Hematopoietic multipotent progenitor cell (in vitro differentiated cells): ENCODE measurements around the gene MYBPH. TPM values are rescaled to one million over a fixed set of nuclear protein-coding genes. Genes with fewer than 3 reads are reported as not detected.

Source experiments
- DNase-seq, 3 donors: peaks; one replicate each; pipeline ENCODE4 v3.0.0-alpha.2; 2011 to 2015; ENCODE audit warnings: low read depth in 2 of 3, low spot score in 2 of 3
- total RNA-seq: library from RNA; depleted of rRNA; stranded (reverse); fragments of >200 nt; gene quantifications from one replicate; pipeline ENCODE4 v1.2.3, GENCODE V29; 2012

The MYBPH gene
- total RNA-seq, 1 donor: not detected

DNA sequence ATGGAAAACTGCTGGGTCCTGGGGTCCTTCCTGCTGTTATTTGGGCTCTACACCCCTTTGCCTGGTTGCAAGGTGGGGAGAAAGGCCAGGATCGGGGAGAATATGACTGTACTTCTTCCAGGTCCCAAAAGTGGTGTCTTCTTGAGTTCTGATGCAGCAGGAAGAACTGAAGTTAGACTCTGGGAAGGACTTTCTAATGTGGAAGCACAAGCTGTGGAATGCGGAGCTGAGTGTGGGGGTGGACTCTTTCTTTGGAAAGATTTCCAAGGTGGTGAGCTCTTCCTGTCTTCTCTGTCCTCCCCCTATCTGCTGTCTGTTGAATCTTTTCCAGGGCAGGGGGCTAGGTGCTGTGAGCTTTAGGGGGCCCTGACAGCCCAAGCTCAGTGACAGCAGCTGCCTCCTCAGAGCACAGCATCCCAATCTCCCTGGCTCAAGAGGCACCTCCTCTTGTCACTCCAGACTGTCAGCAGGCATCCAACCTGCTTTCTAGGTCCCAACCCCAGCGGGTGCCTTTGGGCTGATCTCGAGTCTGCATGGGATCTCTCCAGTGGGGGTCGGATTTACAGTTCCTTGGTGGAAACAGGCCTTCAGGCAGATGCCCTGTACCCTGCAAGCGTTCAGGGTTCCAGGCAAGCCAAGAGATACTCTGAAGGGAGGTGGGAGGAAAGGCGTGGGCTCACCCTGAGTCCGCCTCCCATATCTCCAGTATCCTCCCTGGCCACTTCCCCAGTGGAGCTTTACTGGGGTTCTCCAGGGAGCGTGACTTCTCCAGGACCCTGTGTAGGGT lies 24.9 kb downstream of the MYBPH start:
- DNase-seq: no peak

DNA sequence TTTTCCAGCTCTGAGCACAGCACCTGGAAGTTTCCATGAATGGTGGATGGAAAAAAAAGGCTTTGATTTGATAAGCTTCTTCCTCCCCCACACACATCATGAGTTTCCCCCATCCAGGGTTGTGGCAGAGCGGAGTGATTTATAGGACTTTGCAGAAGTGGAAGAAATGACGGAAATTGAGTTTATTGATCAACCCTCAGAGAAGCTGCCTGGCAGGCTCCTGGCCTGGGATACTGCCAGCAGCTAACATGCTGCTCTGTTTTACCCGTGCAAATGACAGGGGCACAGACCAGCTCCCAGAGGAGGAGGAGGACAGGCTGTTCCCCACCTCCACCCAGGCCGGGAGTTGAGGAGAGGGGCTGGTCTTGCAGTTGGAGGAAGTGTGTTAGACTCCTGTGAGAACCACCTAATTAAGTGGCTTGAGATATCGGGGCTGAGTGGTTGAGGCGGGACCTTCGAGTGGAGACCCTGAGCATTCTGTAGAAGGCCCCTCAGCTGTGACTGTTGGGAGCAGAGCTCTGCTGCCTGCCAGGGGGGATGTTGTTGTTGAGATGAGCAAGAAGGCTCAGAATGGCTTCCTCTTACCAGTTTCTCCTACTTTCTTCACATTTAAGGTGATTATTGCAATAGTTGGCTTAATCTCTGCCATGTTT lies 26.3 kb downstream of the MYBPH start:
- no peak for DNase-seq

DNA sequence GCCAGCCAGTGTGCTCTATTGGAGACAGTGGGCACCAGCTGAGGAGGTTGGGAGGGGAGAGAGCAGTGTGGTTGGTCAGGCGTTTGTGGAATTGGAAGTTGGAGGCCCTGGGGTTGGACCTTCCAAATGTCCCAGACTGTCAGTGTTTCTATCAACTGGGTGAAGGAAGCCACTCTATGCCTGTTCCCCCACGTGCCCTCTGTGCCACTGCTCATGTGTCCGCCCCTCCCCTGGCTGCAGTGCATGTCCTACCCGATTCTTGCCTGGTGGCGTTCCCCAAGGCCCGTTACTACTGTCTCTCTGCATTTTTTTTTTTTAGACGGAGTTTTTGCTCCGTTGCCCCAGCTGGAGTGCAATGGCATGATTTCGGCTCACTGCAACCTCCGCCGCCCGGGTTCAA lies 27.0 kb downstream of the MYBPH start:
- no peak for DNase-seq

DNA sequence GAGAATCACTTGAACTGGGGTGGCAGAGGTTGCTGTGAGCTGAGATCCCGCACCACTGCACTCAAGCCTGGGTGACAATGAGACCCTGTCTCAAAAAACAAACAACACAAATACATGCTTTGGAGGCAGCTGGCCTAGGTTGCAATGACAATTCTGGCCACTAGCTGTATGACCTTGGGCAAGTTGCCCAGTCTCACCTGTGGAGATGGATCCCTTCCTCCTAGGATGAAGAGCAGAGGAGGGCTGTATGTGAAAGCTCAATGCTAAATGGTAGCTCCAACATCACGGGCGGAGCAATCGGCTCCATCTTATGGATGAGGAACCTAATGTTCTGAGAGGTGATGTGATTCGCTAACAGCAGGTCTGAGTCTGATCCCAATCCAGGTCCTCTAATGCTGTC lies 27.5 kb downstream of the MYBPH start:
- no peak for DNase-seq

DNA sequence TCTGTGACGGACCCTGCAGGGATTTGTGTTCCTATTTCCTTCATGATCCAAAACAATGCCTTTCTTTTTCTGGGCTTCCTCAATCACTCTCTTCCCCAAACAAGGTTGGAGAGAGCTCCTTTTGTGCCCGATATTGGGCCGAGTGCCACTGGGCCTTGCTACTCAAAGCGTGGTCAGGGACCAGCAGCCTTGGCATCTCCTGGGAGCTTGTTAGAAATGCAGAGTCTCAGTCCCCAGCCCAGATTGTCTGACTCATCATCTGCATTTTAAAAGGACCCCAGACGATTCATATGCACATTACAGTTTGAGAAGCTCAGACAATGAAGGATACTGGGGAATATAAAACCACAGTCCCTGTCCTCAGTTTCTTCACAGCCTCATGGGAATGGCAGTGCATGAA lies 28.2 kb downstream of the MYBPH start:
- no peak for DNase-seq

DNA sequence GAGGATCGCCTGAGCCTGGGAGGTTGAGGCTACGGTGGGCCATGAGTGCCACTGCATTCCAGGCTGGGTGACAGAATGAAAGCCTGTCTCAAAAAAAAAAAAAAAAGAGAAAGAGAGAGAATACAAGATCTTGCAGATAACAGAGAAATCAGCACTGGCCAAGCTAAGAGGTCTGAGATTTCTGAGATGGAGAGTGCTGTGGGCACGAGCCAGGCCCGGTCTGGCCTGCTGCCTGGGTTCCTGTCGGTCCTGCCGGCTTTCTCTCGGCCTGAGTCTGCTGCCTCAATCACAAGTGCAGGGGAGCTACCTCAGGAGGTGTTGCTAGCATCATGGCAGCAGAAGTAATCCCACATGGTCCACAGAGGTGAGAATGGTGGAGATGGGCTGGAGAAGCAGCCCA lies 29.1 kb downstream of the MYBPH start:
- no peak for DNase-seq

DNA sequence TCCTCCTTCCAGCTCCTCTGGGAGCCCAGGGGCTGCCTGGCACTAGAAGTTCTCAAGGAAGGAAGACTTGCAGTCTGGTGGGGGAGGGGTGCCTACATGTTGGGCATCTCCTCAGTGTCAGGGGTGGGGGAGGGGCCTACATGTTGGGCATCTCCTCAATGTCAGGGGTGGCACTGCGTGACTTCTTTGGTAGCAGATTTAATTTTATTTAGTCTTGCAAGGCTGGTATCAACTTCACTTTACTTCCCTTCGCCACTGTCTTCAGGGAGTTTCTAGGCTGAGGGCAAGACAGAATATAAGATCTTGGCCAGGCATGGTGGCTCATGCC lies 29.6 kb downstream of the MYBPH start:
- DNase-seq: no peak

DNA sequence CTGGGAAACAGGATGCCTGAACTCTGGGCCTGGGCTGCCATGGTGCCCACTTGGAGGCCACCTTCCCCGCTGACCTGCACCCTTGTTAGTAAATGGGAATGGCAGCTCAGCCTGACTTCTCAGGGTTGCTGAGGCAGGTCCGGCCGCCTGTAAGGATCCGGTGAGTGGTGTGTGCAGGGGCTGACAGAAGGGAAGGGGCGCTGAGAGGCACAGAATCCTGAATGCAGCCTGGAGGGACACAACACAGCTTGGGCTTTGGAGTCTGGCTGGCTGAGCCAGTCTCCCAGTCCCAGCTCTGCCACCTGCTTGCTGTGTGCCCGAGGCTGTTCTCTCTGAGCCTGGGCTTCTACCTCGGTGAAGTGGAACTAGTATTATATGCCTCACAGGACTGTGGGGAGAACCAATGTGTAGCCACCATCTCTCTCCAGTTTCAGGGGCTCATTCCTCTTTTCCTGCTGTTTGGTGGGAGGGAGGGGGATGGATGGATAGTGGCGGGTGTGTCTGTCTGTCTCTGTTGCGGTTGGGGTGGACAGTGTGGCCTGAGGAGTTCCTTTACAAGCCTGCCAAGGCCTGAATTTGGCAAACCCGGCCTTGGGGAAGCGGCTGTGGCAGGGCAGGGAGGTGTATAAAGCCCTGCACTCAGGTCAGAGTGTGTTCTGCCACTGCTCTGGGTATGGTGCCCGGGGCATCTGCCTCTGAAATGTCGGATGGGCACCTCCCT lies 30.1 kb downstream of the MYBPH start:
- DNase-seq: no peak

DNA sequence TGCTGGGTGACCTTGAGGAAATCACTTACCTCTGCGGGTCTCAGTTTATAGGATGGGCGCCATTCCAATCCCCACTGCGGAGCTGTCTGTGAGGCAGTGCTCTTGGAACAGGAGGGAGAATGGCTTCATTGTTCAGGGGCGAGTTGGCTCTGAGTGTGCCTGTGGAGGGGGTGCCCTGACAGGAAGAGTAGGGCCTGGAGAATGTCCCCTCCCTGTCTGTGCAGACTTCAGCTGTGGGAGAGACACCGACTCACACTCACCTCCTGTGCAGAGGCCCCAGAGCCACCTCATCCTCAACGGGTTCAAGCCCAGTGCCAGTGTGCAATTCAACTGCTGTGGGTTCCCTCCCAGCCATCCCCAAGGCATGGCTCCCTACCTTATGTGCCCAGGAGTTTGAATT lies 31.0 kb downstream of the MYBPH start:
- no peak for DNase-seq

DNA sequence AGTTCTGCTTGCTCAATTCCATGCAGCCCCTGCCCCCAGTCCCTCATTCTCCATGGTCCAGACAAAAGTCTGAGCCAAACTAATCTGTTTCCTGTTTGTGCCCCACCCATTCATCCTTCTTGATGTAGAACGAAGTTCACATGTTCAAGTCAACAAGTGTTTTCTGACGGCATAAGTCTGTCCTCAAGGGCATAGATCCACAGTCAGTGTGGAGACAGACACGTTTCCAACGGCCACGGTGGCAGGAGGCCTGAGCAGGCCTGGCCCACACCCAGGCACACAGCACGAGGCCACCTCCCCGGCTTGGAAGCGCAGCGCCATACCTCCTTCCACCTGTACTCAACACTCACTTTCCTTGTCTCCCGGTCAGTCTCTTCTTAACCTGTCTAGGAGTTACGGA lies 32.0 kb downstream of the MYBPH start:
- no peak for DNase-seq

DNA sequence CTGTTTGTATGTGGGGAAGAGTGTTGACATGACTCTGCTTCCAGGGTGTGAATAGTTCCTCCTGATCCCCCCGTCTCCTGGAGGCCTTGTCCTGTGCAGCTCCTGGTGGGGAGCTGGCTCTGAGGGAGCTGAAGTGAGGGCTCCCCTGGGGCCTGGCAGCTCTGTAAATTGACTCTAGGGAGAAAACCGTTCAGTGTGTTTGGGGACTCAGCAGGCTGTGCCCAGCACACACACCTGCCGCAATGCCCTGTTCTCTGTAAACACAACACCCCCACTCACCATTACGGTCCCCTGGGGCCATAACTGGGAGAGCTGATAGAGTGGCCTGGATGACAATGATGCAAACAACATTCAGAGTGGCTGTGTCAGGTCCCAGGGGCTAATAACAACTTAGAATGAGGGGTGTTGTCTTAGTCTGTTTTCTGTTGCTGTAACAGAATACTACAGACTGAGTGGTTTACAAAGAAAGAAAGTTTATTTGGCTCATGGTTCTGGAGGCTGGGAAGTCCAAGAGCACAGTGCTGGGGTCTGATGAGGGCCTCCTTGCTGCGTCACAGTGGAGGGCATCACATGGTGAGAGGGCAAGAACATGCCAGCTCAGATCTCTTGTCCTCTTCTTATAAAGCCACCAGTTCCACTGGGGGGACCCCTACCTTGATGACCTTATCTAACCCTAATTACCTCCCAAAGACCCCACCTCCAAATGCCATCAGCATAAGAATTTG lies 32.8 kb downstream of the MYBPH start:
- DNase-seq: no peak

DNA sequence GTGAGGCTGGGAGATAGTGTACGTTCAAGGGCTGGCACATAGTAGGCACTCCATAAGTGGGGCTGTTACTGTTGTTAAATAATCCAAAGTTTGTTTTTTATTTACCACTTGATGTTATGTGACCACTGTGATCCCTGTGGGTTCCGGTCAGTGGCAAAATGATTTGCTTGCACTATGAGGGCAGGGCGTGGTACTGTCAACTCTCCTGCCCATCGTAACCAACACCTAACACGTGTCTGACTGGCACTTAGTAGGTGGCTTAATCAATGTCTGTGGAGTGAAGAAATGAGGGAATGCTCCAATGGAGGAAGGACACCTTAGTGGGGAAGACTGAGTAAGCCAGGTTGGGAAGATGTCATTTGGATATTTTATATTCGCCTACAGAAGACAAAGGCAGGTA lies 33.5 kb downstream of the MYBPH start:
- DNase-seq: no peak

DNA sequence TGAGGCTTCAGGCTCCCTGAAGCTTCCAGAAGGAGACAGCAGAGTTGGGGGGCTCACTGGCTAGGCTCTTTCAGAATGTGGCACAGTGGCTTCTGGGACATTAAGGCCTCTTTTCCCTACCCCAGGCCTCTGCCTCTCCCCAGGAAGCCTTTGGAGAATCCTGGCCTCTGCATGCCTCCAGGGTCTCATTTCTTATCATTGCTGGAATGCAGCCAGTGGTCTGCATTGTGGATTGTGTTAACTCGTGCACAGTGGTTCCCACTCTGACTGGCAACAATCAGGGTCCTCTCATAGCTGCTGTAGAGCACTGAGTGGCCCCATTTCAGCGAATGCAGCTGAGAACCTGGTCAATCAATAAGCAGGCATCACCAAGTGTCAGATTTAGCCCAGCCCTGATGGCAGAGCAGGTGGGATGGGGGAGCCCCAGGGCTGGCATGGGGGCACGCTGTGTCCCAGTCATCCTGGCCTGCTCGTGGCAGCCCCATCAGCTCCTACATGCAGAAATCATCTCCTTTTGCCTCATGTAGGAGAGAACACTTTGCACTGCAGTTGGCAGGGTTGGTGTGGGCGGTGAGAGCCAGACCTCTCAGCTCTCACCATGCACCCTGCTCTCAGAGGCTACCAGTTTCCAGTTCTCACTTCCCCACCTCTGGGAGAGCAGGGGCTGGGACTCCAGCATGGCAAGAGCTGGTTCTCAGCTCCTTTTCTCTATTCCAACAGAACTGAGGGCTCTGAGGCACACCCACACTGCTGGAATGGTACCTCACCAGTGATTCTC lies 34.7 kb downstream of the MYBPH start:
- no peak for DNase-seq

DNA sequence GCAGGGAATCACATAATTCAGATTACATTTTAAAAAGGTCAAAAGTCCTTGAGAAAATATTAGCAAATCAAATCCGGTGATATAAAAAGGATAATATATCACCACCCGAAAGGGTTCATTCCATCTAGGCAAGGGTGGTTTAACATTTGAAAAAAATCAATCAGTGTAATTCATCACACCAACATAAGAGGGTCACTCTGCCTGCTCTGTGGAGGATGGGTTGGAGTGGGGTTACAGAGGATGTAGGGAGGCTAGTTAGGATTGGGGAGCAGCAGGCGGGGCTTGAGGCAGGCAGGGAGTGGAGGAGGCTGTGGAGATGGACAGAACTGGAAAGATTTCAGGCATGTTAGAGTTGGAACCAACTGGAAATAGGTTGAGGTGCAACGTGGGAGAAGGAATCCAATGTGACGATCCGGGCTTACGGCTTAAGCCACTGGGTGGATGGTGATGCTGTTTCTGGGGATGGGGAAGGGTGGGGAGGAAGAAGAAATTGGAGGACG lies 35.6 kb downstream of the MYBPH start:
- DNase-seq: no peak

DNA sequence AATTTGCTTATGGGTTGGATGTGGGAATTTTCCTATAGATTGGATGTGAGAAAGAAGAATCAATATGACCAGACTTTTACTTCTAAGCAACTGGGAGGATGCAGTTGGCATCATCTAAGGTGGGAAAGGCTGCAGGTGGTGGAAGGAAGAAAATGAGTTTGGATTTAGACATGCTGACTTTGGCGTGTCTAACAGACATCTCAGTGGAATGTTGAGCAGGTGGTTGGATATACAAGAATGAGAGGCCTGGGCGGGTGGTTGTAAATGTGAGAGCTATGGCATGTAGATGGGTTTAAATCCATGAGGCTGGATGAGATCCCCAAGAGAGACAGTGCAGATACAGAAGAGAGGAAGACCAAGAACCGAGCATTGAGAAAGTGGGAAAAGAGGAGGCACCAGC lies 37.6 kb downstream of the MYBPH start:
- DNase-seq: no peak

DNA sequence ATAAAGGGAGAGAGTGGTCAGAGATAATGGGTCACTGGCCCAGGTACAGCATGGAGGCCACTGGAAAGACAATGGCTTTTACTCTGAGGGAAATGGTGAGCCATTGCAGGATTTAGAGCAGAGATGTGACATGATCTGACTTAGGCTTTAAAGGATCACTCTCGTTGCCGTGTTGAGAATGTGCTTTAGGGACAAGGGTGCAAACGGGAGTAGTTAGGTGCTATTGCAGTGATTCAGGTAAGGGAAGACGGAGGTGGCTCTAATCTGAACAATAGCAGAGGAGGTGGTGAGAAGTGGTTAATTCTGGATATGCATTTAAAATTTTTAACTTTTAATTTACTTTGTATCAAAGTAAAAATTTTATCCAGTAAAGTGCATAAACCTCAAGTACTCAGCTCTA lies 38.3 kb downstream of the MYBPH start:
- DNase-seq: no peak

DNA sequence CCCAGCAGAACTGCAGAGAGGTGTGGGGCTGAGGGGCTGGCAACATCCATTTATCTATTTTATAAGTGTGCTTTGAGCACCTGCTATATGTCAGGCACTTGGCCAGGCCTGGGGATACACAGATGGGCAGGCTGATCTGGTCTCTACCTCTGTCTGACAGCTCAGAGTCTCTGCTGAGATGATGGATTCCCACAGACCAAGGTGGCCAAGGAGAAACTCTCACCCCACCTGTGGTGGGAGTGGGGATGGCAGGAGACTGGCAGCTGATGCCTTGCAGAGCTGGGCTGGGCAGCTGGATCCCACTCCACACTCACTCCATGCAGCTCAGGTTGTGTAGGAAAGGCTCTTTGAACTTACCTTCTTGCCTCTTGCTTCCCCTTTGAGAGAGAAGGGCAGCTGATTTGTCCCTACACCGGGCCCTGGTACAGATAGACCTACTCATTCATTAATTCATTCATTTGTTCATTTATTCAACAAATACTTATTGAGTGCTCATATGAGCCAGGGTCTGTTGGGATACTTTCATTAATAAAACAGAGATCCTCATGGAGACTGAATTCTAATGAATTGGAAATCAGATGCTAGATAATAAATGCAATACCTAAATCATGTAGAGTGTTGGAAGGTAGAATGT lies 39.1 kb downstream of the MYBPH start:
- no peak for DNase-seq

DNA sequence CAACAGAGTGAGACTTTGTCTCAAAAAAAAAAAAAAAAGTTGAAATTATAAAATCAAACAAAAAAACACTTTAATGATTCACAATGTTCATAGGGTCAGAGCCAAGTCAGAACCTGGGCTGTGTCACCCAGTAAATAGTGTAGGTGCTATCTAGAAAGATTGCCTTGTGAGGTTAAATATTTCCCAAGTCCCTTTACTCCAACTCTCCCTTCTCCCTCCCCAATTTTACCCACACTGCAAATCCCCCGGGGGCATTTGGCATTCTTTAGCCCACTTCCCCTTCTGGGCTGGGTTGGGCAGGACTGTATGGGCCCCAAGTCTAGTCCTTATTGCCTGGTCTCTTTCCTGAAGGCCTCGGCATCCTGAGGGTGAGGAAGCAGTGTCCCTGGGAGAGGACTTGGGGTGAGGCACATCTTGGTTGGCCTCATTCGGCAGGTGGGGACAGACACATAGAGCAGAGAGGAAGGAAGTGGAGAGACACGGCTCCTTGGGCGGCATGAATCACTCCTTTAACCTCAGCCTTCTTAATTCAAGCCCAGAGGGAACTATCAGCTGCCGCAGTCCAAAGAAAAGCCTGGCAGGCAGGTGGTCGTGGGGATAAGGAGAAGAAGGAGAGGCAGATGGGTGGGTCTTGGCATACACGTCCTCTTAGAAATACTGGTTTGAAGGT lies 39.9 kb downstream of the MYBPH start:
- peak in 2 of 3 donors; percentile 68 to 74 for DNase-seq

DNA sequence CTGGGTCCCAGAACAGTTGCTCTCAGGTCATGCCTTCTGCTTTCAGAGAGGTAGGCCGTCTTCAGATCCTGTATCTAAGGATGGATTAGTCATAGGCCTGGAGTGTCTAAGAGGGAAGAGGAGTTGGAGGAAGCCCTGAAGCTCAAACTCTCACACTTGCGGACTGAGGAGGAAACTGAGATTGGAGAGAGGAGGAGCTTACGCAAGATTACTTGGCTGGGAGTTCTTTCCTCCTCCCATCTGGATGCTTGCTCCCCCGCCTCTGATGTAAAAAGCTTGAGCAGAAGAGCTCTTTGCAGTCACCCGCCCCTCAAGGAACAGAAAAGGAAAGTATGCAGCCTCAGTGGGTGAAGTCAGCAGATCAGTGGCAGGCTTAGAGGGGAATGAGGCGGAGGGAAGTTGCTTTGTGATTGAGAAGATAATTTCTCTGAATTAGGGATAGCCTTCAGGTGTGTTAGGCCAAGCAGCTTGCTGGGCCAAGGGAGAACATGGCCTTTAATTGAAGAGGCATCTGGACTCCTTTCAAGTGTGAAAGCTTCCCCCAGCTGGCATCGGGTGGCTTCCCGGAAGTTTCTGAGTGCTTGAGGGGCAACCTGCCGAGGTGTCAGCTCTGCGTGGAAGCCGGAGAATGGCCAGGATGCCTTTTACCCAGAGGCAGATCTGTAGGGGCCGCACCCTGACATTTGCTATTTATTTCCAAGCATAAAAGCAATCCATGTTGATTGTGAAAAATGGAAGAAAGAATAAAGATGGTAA lies 41.5 kb downstream of the MYBPH start:
- DNase-seq: no peak
